ENCODE results near the gene EGFL8.
A peak's percentile ranks its signal among the peaks of the same experiment; 100 is the strongest.
"Not testable (repeated sequence)": the region's sequence is repeated elsewhere in the genome, so short reads cannot be mapped to it uniquely, and the experiment has no call there.

EGFL8 gene

GRCh38 chr6:32182555-32182981, 18.2 kb downstream of the EGFL8 start:
- no peak for DNase-seq (ENCODE audit: low read depth in 2 of 2, low spot score in 1 of 2)

GRCh38 chr6:32183030-32183429, 18.6 kb downstream of the EGFL8 start:
- DNase-seq (ENCODE audit: low read depth in 2 of 2, low spot score in 1 of 2) = no peak

GRCh38 chr6:32183483-32184083, 19.2 kb downstream of the EGFL8 start:
- DNase-seq (ENCODE audit: low read depth in 2 of 2, low spot score in 1 of 2) = no peak

- DNase-seq (ENCODE audit: low read depth in 2 of 2, low spot score in 1 of 2) = no peak
Measured at GRCh38 chr6:32184084-32184640, 19.8 kb downstream of the EGFL8 start, which contains the start of gene AGER. Gene AGER, minus strand, starts transcription at chr6:32184253. Its CDS starts 31 bp downstream, at chr6:32184222.

GRCh38 chr6:32185681-32186131, 21.3 kb downstream of the EGFL8 start:
- peak in 1 of 2 donors; percentile 27 for DNase-seq (ENCODE audit: low read depth in 2 of 2, low spot score in 1 of 2)

GRCh38 chr6:32186151-32186840, 21.9 kb downstream of the EGFL8 start:
- DNase-seq (ENCODE audit: low read depth in 2 of 2, low spot score in 1 of 2) = not testable (repeated sequence)

- DNase-seq (ENCODE audit: low read depth in 2 of 2, low spot score in 1 of 2) = no peak
Measured at GRCh38 chr6:32187009-32187709, 22.8 kb downstream of the EGFL8 start.

GRCh38 chr6:32187725-32188380, 23.5 kb downstream of the EGFL8 start:
- not testable (repeated sequence) for DNase-seq (ENCODE audit: low read depth in 2 of 2, low spot score in 1 of 2)

GRCh38 chr6:32188381-32189068, 24.1 kb downstream of the EGFL8 start:
- no peak for DNase-seq (ENCODE audit: low read depth in 2 of 2, low spot score in 1 of 2)

- DNase-seq (ENCODE audit: low read depth in 2 of 2, low spot score in 1 of 2) = no peak
Measured at GRCh38 chr6:32189069-32189741, 24.8 kb downstream of the EGFL8 start.

- no peak for DNase-seq (ENCODE audit: low read depth in 2 of 2, low spot score in 1 of 2)
Measured at GRCh38 chr6:32189742-32190053, 25.3 kb downstream of the EGFL8 start.

- peak; percentile 64 to 75 for DNase-seq (ENCODE audit: low read depth in 2 of 2, low spot score in 1 of 2)
Measured at GRCh38 chr6:32190054-32190851, 25.9 kb downstream of the EGFL8 start, which contains the start of gene PBX2. Gene PBX2, minus strand, starts transcription at chr6:32190202. Its CDS starts 287 bp downstream, at chr6:32189915.

GRCh38 chr6:32190911-32191677, 26.7 kb downstream of the EGFL8 start:
- no peak for DNase-seq (ENCODE audit: low read depth in 2 of 2, low spot score in 1 of 2)

- no peak for DNase-seq (ENCODE audit: low read depth in 2 of 2, low spot score in 1 of 2)
Measured at GRCh38 chr6:32191696-32192607, 27.6 kb downstream of the EGFL8 start.

- no peak for DNase-seq (ENCODE audit: low read depth in 2 of 2, low spot score in 1 of 2)
Measured at GRCh38 chr6:32192608-32193039, 28.2 kb downstream of the EGFL8 start, which contains the start of gene GPSM3. Gene GPSM3, minus strand, starts transcription at chr6:32192643. Its CDS starts 130 bp downstream, at chr6:32192513.

- DNase-seq (ENCODE audit: low read depth in 2 of 2, low spot score in 1 of 2) = not testable (repeated sequence)
Measured at GRCh38 chr6:32193096-32193495, 28.7 kb downstream of the EGFL8 start.

GRCh38 chr6:32194388-32194787, 30.0 kb downstream of the EGFL8 start:
- no peak for DNase-seq (ENCODE audit: low read depth in 2 of 2, low spot score in 1 of 2)
